Left lobe of liver (tissue), 2 donors: ENCODE results near the gene CHRNE. TPM values are rescaled to one million over a fixed set of nuclear protein-coding genes. Genes with fewer than 3 reads are reported as not detected.
"Not testable (repeated sequence)": the region's sequence is repeated elsewhere in the genome, so short reads cannot be mapped to it uniquely, and the experiment has no call there.

Experiments
- ATAC-seq: fragments of 200-7000 bp; cut with Tn5 transposase; one replicate; pipeline ENCODE4 v1.9.1; 2020; ENCODE audit warnings: mild to moderate bottlenecking, moderate library complexity
- DNase-seq: peaks from one replicate; pipeline ENCODE4 v3.0.0-alpha.2; 2020; ENCODE audit warnings: low spot score
- total RNA-seq: library from RNA; stranded (reverse); gene quantifications from one replicate; pipeline ENCODE4 v1.2.1, GENCODE V29; 2021
- donor health status: DM: no; HTN: no; CAD: no; lungs with moderate emphysema.
- donor health status: DM: no; HTN: yes; CAD: no.

The CHRNE gene
- total RNA-seq, 1 donor from 2014 or later = 3.1 TPM

- DNase-seq (no peak), ATAC-seq (peak; percentile 63)
Observed at GRCh38 chr17:4858068-4858881, 44.6 kb downstream of the CHRNE start.

- not testable (repeated sequence) for ATAC-seq
Observed at GRCh38 chr17:4857347-4857746, 45.6 kb downstream of the CHRNE start.

DNA sequence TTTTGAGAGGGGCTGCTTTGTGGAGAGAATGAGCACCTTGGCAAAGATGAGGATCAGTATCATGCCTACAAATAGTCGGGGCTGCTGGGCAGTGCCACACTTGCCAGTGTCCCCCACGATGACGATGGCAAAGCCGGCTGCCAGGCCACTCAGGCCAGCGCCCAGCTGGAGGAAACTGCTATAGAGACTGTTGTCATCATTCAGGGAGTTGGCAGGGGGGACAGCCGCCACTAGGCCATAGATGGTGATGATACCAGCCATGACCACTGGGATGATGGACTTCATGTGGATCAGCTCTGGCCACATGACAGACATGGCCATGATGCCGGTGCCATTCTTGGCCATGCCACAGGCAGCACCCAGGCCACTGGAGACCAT is 46.0 kb downstream of the CHRNE start:
- DNase-seq (no peak), ATAC-seq (no peak)

More at GRCh38 chr17:4857347-4857746, 45.6 kb downstream of the CHRNE start:
- not testable (repeated sequence) for DNase-seq

DNA sequence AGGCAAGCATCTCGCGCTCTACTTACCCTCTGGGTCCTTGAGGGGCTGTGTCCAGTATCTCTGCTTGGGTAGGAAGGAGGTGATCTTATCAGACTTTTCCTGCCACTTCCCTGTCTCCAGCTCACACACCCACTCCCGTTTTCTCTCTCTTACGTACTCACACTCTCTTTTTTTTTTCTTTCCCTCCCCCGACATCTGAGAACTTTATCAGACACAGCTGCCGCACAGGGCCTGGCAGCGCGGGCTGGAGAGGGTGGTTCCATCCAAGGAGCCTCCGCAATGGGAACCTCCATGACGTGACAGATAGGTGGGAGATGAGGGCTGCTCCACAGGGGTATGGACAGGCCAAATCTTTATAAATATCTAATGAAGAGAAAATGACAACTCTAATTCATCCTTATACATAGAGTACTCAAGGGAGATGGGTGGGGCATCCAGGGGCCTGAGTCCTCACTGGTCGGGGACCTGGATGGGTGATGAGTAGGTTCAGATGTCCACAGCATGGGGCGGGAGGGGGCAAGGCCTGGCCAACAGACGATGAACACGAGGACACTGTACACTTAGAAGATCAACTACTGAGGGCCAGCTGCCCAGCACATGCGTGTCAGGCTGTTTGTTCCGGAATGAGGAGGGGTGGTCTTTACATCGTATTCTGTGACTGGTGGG is 46.5 kb downstream of the CHRNE start:
- DNase-seq (no peak), ATAC-seq (no peak)

GRCh38 chr17:4854111-4854681 is 48.7 kb downstream of the CHRNE start:
- DNase-seq (no peak), ATAC-seq (no peak)

GRCh38 chr17:4853208-4853671 is 49.7 kb downstream of the CHRNE start:
- no peak for ATAC-seq
- no peak for DNase-seq

DNA sequence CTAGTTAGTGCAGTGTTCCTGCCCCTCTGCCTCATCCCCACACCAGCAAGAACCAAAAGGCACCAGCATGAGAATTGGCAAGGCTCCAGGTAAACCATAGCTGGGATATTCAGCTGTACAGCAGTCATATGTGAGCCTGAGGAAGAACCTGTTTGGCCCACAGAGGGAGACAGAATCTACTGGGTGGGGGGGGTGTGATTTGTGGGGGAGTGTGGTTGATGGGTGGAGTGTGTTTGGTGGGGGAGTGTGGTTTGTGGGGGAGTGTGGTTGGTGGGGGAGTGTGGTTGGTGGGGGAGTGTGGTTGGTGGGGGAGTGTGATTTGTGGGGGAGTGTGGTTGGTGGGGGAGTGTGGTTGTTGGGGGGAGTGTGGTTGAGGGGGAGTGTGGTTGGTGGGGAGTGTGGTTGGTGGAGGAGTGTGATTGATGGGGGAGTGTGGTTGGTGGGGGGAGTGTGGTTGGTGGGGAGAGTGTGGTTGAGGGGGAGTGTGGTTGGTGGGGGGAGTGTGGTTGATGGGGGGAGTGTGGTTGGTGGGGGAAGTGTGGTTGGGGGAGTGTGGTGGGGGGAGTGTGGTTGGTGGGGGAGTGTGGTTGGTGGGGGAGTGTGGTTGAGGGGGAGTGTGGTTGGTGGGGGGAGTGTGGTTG is 50.2 kb downstream of the CHRNE start:
- ATAC-seq = no peak
- DNase-seq = no peak

- ATAC-seq (no peak), DNase-seq (no peak)
Observed at GRCh38 chr17:4851084-4851483, 51.8 kb downstream of the CHRNE start.

GRCh38 chr17:4850246-4850645 is 52.7 kb downstream of the CHRNE start:
- no peak for DNase-seq
- no peak for ATAC-seq

DNA sequence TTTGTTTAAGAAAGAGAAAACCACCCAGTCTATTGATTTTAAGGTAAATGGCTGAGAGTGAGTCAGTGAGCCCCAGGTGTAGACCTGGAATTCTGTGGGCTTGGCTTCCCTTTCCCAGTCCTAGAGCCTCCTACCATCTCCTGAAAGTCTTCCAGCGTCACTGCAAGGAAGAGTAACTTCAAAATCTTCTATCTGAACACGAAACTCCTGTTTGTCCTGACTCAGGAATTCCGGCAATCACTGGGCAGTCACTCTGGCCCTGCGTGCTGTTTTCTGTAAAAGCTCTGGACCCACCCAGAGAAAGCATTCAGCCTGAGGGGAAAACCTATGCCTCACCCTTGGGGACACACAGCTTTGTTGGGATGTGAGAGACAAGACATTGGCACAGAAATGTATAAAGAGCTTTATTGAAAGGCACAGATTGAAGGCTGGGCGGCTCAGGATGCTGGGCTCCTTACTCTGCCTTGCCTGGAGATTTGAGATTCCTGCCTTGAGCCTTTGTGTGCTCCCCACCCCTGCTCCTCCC is 53.8 kb downstream of the CHRNE start:
- no peak for DNase-seq
- no peak for ATAC-seq

Other genes starting within 250 kb of the CHRNE start
- 17.5 TPM for gene PELP1, start 199.0 kb downstream of the CHRNE start, total RNA-seq
- gene ARRB2, start 192.5 kb downstream of the CHRNE start, total RNA-seq = 26.2 TPM
- 13.3 TPM for gene MED11, start 171.7 kb downstream of the CHRNE start, total RNA-seq
- gene ZMYND15, start 163.3 kb downstream of the CHRNE start, total RNA-seq = 0.63 TPM
- gene CXCL16, start 163.2 kb downstream of the CHRNE start, total RNA-seq = 14.5 TPM
- gene TM4SF5, start 131.2 kb downstream of the CHRNE start, total RNA-seq = 79.0 TPM
- 8.2 TPM for gene VMO1, start 116.7 kb downstream of the CHRNE start, total RNA-seq
- gene GLTPD2, start 114.1 kb downstream of the CHRNE start, total RNA-seq = 28.0 TPM
- 79.1 TPM for gene PSMB6, start 106.9 kb downstream of the CHRNE start, total RNA-seq
- 8.5 TPM for gene PLD2, start 95.9 kb downstream of the CHRNE start, total RNA-seq
- 34.1 TPM for gene MINK1, start 69.8 kb downstream of the CHRNE start, total RNA-seq
- 4.1 TPM for gene C17orf107, start 3.6 kb downstream of the CHRNE start, total RNA-seq
- not detected for gene GP1BA, start 29.2 kb upstream of the CHRNE start, total RNA-seq
- 44.7 TPM for gene SLC25A11, start 36.9 kb upstream of the CHRNE start, total RNA-seq
- gene RNF167, start 37.2 kb upstream of the CHRNE start, total RNA-seq = 78.9 TPM
- 254 TPM for gene PFN1, start 45.4 kb upstream of the CHRNE start, total RNA-seq
- 52.7 TPM for gene ENO3, start 48.0 kb upstream of the CHRNE start, total RNA-seq
- gene SPAG7, start 64.7 kb upstream of the CHRNE start, total RNA-seq = 20.3 TPM
- 17.7 TPM for gene CAMTA2, start 84.6 kb upstream of the CHRNE start, total RNA-seq
- 0.88 TPM for gene INCA1, start 94.4 kb upstream of the CHRNE start, total RNA-seq
- gene KIF1C, start 94.9 kb upstream of the CHRNE start, total RNA-seq = 126 TPM
- 0.08 TPM for gene SLC52A1, start 132.3 kb upstream of the CHRNE start, total RNA-seq
- gene ZFP3, start 175.4 kb upstream of the CHRNE start, total RNA-seq = 0.83 TPM
- gene ZNF232, start 208.8 kb upstream of the CHRNE start, total RNA-seq = 5.3 TPM
- 0.08 TPM for gene USP6, start 212.9 kb upstream of the CHRNE start, total RNA-seq